Measurements from ENCODE around the gene F2RL2. TPM values are rescaled to one million over a fixed set of nuclear protein-coding genes. Genes with fewer than 3 reads are reported as not detected.

F2RL2 gene, protein sequence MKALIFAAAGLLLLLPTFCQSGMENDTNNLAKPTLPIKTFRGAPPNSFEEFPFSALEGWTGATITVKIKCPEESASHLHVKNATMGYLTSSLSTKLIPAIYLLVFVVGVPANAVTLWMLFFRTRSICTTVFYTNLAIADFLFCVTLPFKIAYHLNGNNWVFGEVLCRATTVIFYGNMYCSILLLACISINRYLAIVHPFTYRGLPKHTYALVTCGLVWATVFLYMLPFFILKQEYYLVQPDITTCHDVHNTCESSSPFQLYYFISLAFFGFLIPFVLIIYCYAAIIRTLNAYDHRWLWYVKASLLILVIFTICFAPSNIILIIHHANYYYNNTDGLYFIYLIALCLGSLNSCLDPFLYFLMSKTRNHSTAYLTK
- total RNA-seq = 1.3 TPM
- 1 to 10 TPM in 5 of 8 donors, under 1 TPM in 3; 0.84 to 3.2 (median 1.0) TPM for polyA plus RNA-seq (ENCODE audit: insufficient read depth in 1 of 8, insufficient read length in 8 of 8, low replicate concordance in 1 of 8)
- long read RNA-seq, donor 1, partial matches to known transcripts = 0 of 2 reads
- long read RNA-seq, donor 1, other reads (novel, unspliced or antisense) = 0 of 2 reads
- long read RNA-seq, donor 2 = 0 reads
- long read RNA-seq, donor 3 = 0 reads
- long read RNA-seq, donor 4 = 0 reads
- long read RNA-seq, donor 5, partial matches to known transcripts = 0 of 2 reads
- long read RNA-seq, donor 5, other reads (novel, unspliced or antisense) = 0 of 2 reads
- long read RNA-seq, donor 6 = 0 reads
- long read RNA-seq, donor 7, partial matches to known transcripts = 0 of 16 reads
- long read RNA-seq, donor 7, other reads (novel, unspliced or antisense) = 15 of 16 reads
- long read RNA-seq, donor 8 = 0 reads
- long read RNA-seq, donor 9 = 0 reads
- long read RNA-seq, donor 10 = 0 reads
- long read RNA-seq, donor 11 = 0 reads

DNA sequence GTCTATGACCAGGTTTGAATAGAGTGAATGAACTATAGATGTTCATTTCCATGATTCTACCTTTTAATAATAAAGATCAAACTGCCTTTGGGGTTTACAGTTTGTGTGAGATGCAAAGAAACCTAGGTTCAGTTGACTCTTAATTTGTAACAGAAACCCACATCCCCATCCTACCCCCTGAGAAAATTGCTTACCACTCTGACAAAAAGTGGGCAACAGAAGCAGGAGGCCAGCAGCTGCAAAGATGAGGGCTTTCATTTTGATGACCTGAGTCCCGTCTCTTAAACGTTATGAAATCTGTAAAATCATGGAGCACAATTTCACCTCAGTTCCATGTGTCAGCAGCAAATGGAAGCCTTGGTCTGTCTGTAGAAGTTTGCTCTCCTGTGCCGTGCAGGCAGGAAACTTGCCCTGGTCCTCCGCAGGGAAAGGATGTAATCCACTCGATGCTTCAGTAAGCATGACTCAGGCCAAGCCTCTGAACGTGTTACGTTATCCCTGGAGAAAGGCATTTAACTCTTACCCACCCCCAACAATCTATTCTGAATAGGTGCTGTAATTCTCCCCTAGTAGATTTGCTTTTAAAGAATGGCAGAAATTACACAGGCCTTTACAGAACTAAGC, at the start of gene F2RL2:
Gene F2RL2, minus strand, starts transcription at position 431 of the 624 bp plus-strand sequence. Its CDS starts 173 bp downstream, at position 258.
- H3K4me3 ChIP-seq (ENCODE audit: low read length) = peak within 1 kb of the TSS; percentile 5
- H3K27ac ChIP-seq (ENCODE audit: low read length) = peak within 1 kb of the TSS; percentile 45
- whole genome bisulfite sequencing (ENCODE audit: insufficient coverage) = 31% methylated on average over 4 of the region's 7 CpGs
- no peaks in the 10 kb centered on the region for H3K27me3 ChIP-seq (ENCODE audit: control insufficient read depth, insufficient read depth, low read length)
- no peaks in the 10 kb centered on the region for H3K9me3 ChIP-seq (replicated peaks; ENCODE audit: control insufficient read depth, low read depth, low read length)
- H3K4me1 ChIP-seq (ENCODE audit: control insufficient read depth, insufficient read depth, low read length) = peaks cover 5% of the 10 kb centered on the region
- peak; percentile 67 for DNase-seq
- no peaks in the 10 kb centered on the region for H3K36me3 ChIP-seq (ENCODE audit: control insufficient read depth, insufficient read depth, low read length)

DNA sequence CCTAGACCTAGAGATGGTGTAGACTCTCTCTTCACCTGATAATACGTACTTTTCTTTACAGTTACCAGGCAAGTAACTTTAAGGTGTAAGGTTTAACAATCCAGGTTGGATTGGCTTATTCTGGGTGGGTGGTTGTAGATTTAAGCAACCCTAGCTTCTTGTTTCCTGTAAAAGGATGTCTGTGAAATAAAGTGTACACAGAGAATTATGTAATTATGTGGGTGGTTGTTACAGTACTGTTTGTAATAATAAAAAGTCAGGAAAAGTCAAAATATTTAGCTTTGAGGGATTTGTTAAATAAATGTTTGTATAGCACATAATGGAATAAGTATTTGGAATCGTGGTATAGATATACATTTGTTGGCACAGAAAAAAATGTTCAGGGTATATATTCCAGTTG, 49.0 kb upstream of the F2RL2 start:
- no peaks in the 10 kb centered on the region for H3K36me3 ChIP-seq (ENCODE audit: control insufficient read depth, insufficient read depth, low read length)
- H3K4me1 ChIP-seq (ENCODE audit: control insufficient read depth, insufficient read depth, low read length) = no peaks in the 10 kb centered on the region
- no CpG with 5 or more reads among the region's 2 CpGs for WGBS (ENCODE audit: insufficient coverage)
- H3K9me3 ChIP-seq (replicated peaks; ENCODE audit: control insufficient read depth, low read depth, low read length) = no peaks in the 10 kb centered on the region
- H3K4me3 ChIP-seq (ENCODE audit: low read length) = no peak overlapping the region
- H3K27me3 ChIP-seq (ENCODE audit: control insufficient read depth, insufficient read depth, low read length) = no peaks in the 10 kb centered on the region
- DNase-seq = no peak
- no peak overlapping the region for H3K27ac ChIP-seq (ENCODE audit: low read length)

DNA sequence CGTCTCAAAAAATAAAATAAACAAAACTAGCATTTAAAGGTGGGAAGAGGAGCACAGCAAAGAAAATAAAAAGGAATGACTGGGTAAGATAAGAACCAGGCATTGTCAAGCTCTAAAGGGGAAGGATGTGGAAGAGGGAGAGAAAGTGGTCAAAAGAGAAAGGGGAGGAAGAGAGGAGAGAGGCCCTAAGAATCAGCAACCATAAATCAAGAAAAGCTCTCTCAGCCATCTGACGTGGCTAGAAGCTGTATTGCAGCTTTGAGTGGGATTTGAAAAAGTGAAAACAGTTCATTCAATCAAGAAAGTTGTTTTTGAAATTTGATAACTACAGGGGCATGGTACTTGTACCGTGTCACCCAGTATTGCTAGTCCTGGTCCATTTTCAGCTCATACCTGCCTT, 47.3 kb upstream of the F2RL2 start:
- no peaks in the 10 kb centered on the region for H3K9me3 ChIP-seq (replicated peaks; ENCODE audit: control insufficient read depth, low read depth, low read length)
- no peak overlapping the region for H3K27ac ChIP-seq (ENCODE audit: low read length)
- no CpG with 5 or more reads among the region's 3 CpGs for WGBS (ENCODE audit: insufficient coverage)
- no peak overlapping the region for H3K4me3 ChIP-seq (ENCODE audit: low read length)
- H3K4me1 ChIP-seq (ENCODE audit: control insufficient read depth, insufficient read depth, low read length) = no peaks in the 10 kb centered on the region
- H3K27me3 ChIP-seq (ENCODE audit: control insufficient read depth, insufficient read depth, low read length) = no peaks in the 10 kb centered on the region
- no peaks in the 10 kb centered on the region for H3K36me3 ChIP-seq (ENCODE audit: control insufficient read depth, insufficient read depth, low read length)
- no peak for DNase-seq

DNA sequence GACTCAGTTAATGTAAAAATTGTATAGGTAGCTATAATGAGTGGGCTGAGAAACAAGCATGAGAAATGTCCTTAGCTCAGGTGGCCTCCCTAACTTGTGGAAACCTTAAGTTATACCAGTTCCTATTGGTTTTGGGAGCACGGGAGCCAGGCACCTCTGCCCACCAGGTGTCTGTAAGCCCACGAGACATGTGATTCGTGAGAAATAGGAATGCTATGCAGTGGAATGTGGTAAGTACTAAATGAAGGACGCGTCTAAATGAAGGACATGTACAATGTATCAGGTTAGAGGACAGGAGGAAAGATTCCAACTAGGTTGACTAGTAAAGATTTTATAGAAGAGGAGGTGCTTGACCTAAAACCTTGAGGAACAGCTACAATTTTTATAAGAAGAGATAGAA, 46.0 kb upstream of the F2RL2 start:
- no peak for DNase-seq
- no peaks in the 10 kb centered on the region for H3K4me1 ChIP-seq (ENCODE audit: control insufficient read depth, insufficient read depth, low read length)
- H3K27ac ChIP-seq (ENCODE audit: low read length) = no peak overlapping the region
- H3K4me3 ChIP-seq (ENCODE audit: low read length) = no peak overlapping the region
- 86% methylated on average over 5 of the region's 5 CpGs for WGBS (ENCODE audit: insufficient coverage)
- H3K27me3 ChIP-seq (ENCODE audit: control insufficient read depth, insufficient read depth, low read length) = no peaks in the 10 kb centered on the region
- H3K9me3 ChIP-seq (replicated peaks; ENCODE audit: control insufficient read depth, low read depth, low read length) = no peaks in the 10 kb centered on the region
- H3K36me3 ChIP-seq (ENCODE audit: control insufficient read depth, insufficient read depth, low read length) = no peaks in the 10 kb centered on the region

DNA sequence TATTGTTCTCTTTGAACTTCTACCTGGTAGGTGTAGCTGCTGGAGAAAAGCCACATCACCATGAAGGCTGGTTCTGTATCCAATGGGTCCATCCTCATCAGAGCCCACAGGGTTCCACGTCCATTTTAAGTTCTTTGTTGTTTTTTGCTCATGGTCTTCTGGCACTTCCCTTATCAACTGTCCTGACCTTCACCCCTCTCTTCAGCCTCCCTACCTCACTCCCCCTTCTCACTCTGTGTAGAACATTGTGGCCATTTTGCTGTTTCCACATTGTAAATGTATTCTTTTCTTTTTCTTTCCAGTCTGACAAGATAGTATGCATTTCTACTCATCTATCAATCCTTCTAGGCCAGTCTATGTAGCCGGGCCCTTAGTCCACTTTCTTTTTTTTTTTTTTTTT, 44.3 kb upstream of the F2RL2 start:
- H3K4me1 ChIP-seq (ENCODE audit: control insufficient read depth, insufficient read depth, low read length) = no peaks in the 10 kb centered on the region
- 88% methylated on average over 1 of the region's 2 CpGs for WGBS (ENCODE audit: insufficient coverage)
- no peaks in the 10 kb centered on the region for H3K27me3 ChIP-seq (ENCODE audit: control insufficient read depth, insufficient read depth, low read length)
- H3K27ac ChIP-seq (ENCODE audit: low read length) = no peak overlapping the region
- H3K9me3 ChIP-seq (replicated peaks; ENCODE audit: control insufficient read depth, low read depth, low read length) = no peaks in the 10 kb centered on the region
- no peak overlapping the region for H3K4me3 ChIP-seq (ENCODE audit: low read length)
- DNase-seq = no peak
- no peaks in the 10 kb centered on the region for H3K36me3 ChIP-seq (ENCODE audit: control insufficient read depth, insufficient read depth, low read length)

DNA sequence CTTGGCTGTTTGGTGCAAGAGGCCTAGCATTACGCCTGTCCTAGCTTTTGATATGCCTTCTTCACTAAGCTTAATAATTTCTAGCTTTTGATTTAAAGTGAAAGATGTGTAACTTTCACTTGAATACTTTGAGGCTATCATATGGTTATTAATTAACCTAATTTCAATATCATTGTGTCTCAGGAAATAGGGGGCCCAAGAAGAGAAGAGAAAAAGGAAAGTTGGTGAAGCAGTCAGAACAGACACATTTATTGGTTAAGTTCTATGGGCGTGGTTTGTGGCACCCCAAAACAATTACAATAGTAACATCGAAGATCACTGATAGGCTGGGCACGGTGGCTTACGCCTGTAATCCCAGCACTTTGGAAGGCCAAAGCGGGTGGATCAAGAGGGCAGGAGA, 40.9 kb upstream of the F2RL2 start:
- DNase-seq = no peak
- Histone ChIP-seq H3K4me3 (ENCODE audit: low read length) (no peak overlapping the region), H3K9me3 (replicated peaks; ENCODE audit: control insufficient read depth, low read depth, low read length) (no peaks in the 10 kb centered on the region), H3K4me1 (ENCODE audit: control insufficient read depth, insufficient read depth, low read length) (no peaks in the 10 kb centered on the region), H3K27me3 (ENCODE audit: control insufficient read depth, insufficient read depth, low read length) (no peaks in the 10 kb centered on the region), H3K36me3 (ENCODE audit: control insufficient read depth, insufficient read depth, low read length) (no peaks in the 10 kb centered on the region), H3K27ac (ENCODE audit: low read length) (no peak overlapping the region)
- 100% methylated on average over 4 of the region's 6 CpGs for WGBS (ENCODE audit: insufficient coverage)

DNA sequence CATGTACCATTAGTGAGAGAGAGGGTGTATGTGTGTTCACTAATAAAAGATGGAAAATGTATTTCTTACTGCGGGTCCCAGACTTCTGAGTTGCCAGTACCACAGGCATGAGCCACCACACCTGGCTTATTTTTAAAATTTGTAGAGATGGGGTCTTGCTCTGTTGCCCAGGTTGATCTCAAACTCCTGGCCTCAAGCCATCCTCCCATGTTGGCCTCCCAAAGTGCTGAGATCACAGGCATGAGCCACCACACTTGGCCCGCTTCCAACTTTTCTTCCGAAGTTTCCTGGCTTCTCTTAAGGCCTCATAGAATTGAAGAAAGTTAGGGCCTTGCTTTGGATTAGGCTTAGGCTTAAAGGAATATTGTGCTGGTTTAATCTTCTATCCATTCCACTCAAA, 40.4 kb upstream of the F2RL2 start:
- Histone ChIP-seq H3K9me3 (replicated peaks; ENCODE audit: control insufficient read depth, low read depth, low read length) (no peaks in the 10 kb centered on the region), H3K27ac (ENCODE audit: low read length) (no peak overlapping the region), H3K4me3 (ENCODE audit: low read length) (no peak overlapping the region), H3K27me3 (ENCODE audit: control insufficient read depth, insufficient read depth, low read length) (no peaks in the 10 kb centered on the region), H3K4me1 (ENCODE audit: control insufficient read depth, insufficient read depth, low read length) (no peaks in the 10 kb centered on the region), H3K36me3 (ENCODE audit: control insufficient read depth, insufficient read depth, low read length) (no peaks in the 10 kb centered on the region)
- DNase-seq = no peak
- no CpG with 5 or more reads among the region's 3 CpGs for WGBS (ENCODE audit: insufficient coverage)

DNA sequence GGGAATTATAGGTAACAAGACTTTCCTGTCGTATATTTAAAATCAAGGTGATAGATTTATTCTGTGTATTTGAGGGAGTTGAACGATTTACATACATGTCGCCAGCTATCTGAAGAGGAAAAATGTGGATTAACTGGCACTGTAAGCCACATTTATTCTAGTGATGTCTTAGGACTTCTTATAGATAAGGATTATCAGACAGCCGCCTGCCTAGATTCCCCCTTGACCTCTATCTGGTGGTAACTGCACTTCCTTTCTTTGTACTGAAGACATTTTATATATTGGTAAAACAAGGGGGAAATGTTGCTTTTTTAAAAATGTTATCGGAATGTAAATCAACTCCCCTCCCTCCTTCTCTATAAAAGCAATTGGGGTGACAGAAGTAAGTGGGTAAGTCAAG, 39.3 kb upstream of the F2RL2 start:
- Histone ChIP-seq H3K27me3 (ENCODE audit: control insufficient read depth, insufficient read depth, low read length) (no peaks in the 10 kb centered on the region), H3K4me1 (ENCODE audit: control insufficient read depth, insufficient read depth, low read length) (no peaks in the 10 kb centered on the region), H3K9me3 (replicated peaks; ENCODE audit: control insufficient read depth, low read depth, low read length) (no peaks in the 10 kb centered on the region), H3K36me3 (ENCODE audit: control insufficient read depth, insufficient read depth, low read length) (no peaks in the 10 kb centered on the region), H3K4me3 (ENCODE audit: low read length) (no peak overlapping the region), H3K27ac (ENCODE audit: low read length) (no peak overlapping the region)
- no peak for DNase-seq
- WGBS (ENCODE audit: insufficient coverage) = 100% methylated on average over 1 of the region's 5 CpGs

DNA sequence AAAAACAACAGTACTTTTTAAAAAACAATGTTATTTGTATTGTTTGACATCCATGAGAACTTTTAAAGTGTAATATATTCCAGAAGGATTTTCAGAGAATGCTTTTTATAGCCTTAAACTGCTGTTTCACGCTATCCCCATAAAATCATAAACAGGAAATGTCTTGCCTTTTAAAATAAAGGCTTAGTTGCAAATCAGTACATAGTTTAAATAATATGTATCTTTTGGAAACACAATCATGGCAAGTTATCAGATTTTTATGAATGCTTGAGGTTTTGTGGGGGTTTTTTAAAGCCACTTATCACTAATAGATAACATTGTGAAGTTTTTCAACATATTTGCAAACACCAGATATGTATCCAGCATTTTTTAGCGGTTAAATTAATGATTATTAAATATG, 37.2 kb upstream of the F2RL2 start:
- no peak for DNase-seq
- no CpG with 5 or more reads among the region's 2 CpGs for WGBS (ENCODE audit: insufficient coverage)
- H3K27me3 ChIP-seq (ENCODE audit: control insufficient read depth, insufficient read depth, low read length) = no peaks in the 10 kb centered on the region
- no peak overlapping the region for H3K4me3 ChIP-seq (ENCODE audit: low read length)
- no peaks in the 10 kb centered on the region for H3K4me1 ChIP-seq (ENCODE audit: control insufficient read depth, insufficient read depth, low read length)
- no peaks in the 10 kb centered on the region for H3K36me3 ChIP-seq (ENCODE audit: control insufficient read depth, insufficient read depth, low read length)
- H3K27ac ChIP-seq (ENCODE audit: low read length) = no peak overlapping the region
- no peaks in the 10 kb centered on the region for H3K9me3 ChIP-seq (replicated peaks; ENCODE audit: control insufficient read depth, low read depth, low read length)

Data from muscle of leg (tissue), 16 donors.